Measurements from ENCODE around the gene RYR2.

RYR2 gene

DNA sequence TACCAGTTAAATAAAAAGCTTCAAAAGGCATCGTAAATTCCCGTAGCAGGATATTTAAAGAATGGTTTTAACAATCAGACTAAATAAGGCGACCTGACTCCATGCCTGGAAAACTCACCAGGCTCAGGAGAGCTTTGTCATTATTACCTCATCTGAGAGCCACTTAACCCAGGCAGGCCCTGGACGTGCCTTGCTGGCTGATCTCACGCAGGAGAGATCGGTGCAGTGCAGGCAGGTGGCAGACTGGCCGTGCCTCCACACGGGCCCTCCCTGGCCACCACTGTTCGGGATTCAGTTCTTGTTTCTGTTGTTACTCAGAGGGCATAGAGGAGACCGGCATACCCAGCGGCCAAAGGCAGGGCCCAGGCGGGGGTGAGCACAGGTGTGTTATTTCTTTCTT is 44.1 kb upstream of the RYR2 start:
- no peak overlapping the region for H3K18ac ChIP-seq (ENCODE audit: low read length)
- no peak overlapping the region for H3K4me2 ChIP-seq (ENCODE audit: low read length)
- H4K91ac ChIP-seq (ENCODE audit: low read depth, low read length) = no peak overlapping the region
- H3K79me2 ChIP-seq (ENCODE audit: control insufficient read depth, insufficient read depth, low read length, poor library complexity) = no peaks in the 10 kb centered on the region
- H3K4me1 ChIP-seq (ENCODE audit: control insufficient read depth in 1 of 2, insufficient read depth in 2 of 2, low read length in 2 of 2) = peaks cover 0 to 2% of the 10 kb centered on the region in 2 experiments
- peaks cover 2% of the 10 kb centered on the region for H3K9me3 ChIP-seq (ENCODE audit: insufficient read depth, low read depth, low read length)
- no peak overlapping the region for H4K12ac ChIP-seq (ENCODE audit: low read depth, low read length)
- no peak overlapping the region for H2AFZ ChIP-seq (ENCODE audit: insufficient read depth, low read length, poor library complexity)
- no peak overlapping the region for H3K4me3 ChIP-seq (ENCODE audit: low read depth, low read length)
- WGBS (ENCODE audit: extremely low coverage, insufficient coverage, insufficient read length) = no CpG with 5 or more reads among the region's 12 CpGs
- no peak overlapping the region for H2BK120ac ChIP-seq (ENCODE audit: insufficient read depth, low read length, poor library complexity)
- no peak overlapping the region for H3K9ac ChIP-seq (ENCODE audit: low read length)
- H3K27me3 ChIP-seq (ENCODE audit: insufficient read depth, low read length) = no peaks in the 10 kb centered on the region
- H4K8ac ChIP-seq (ENCODE audit: low read depth, low read length) = no peak overlapping the region
- no peaks in the 10 kb centered on the region for H3K36me3 ChIP-seq (ENCODE audit: control insufficient read depth in 1 of 2, insufficient read depth in 2 of 2, low read length in 2 of 2)
- DNase-seq = no peak
- no peak overlapping the region for H2BK5ac ChIP-seq (ENCODE audit: low read depth, low read length, poor library complexity)
- H2BK12ac ChIP-seq (ENCODE audit: low read length) = no peak overlapping the region
- no peak overlapping the region for H3K14ac ChIP-seq (ENCODE audit: low read length)
- H2AK5ac ChIP-seq (ENCODE audit: low read length) = no peak overlapping the region
- no peak overlapping the region for H3K23ac ChIP-seq (ENCODE audit: low read length)
- H3K4ac ChIP-seq (ENCODE audit: low read depth, low read length) = no peak overlapping the region
- H3K27ac ChIP-seq (ENCODE audit: low read depth, low read length) = no peak overlapping the region
- peaks cover 2% of the 10 kb centered on the region for H3K79me1 ChIP-seq (ENCODE audit: low read length)

DNA sequence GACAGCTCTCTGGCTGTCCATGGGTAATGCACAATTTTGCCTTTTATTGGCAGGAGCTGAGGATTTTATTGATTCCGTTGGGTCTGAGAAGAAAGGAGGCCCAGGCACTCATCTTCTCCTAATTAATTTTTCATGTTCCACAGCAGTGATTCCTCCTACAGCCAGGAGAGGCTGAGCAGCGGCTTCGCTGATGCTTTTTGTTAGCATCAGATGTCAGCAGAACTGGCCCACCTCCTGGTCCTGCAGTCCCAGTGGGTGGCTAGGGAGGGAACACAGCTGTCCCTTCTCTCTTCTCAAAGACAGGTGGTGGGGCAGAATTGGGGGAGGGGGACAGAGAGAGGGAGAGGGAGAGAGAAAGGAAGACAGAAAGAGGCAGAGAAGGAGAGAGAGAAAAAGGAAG is 43.4 kb upstream of the RYR2 start:
- Histone ChIP-seq H3K36me3 (ENCODE audit: control insufficient read depth in 1 of 2, insufficient read depth in 2 of 2, low read length in 2 of 2) (no peaks in the 10 kb centered on the region), H3K14ac (ENCODE audit: low read length) (no peak overlapping the region), H3K4me1 (ENCODE audit: control insufficient read depth in 1 of 2, insufficient read depth in 2 of 2, low read length in 2 of 2) (peaks cover 0 to 2% of the 10 kb centered on the region in 2 experiments), H3K4me2 (ENCODE audit: low read length) (no peak overlapping the region), H2AK5ac (ENCODE audit: low read length) (no peak overlapping the region), H3K79me1 (ENCODE audit: low read length) (peaks cover 2% of the 10 kb centered on the region), H2BK5ac (ENCODE audit: low read depth, low read length, poor library complexity) (no peak overlapping the region), H3K79me2 (ENCODE audit: control insufficient read depth, insufficient read depth, low read length, poor library complexity) (no peaks in the 10 kb centered on the region), H2BK120ac (ENCODE audit: insufficient read depth, low read length, poor library complexity) (no peak overlapping the region), H3K23ac (ENCODE audit: low read length) (no peak overlapping the region), H4K12ac (ENCODE audit: low read depth, low read length) (no peak overlapping the region), H3K27me3 (ENCODE audit: insufficient read depth, low read length) (no peaks in the 10 kb centered on the region), H3K27ac (ENCODE audit: low read depth, low read length) (no peak overlapping the region), H4K8ac (ENCODE audit: low read depth, low read length) (no peak overlapping the region), H2BK12ac (ENCODE audit: low read length) (no peak overlapping the region), H3K4me3 (ENCODE audit: low read depth, low read length) (no peak overlapping the region), H3K4ac (ENCODE audit: low read depth, low read length) (no peak overlapping the region), H3K9ac (ENCODE audit: low read length) (no peak overlapping the region), H2AFZ (ENCODE audit: insufficient read depth, low read length, poor library complexity) (no peak overlapping the region), H3K18ac (ENCODE audit: low read length) (no peak overlapping the region), H3K9me3 (ENCODE audit: insufficient read depth, low read depth, low read length) (peaks cover 2% of the 10 kb centered on the region), H4K91ac (ENCODE audit: low read depth, low read length) (no peak overlapping the region)
- WGBS (ENCODE audit: extremely low coverage, insufficient coverage, insufficient read length) = no CpG with 5 or more reads among the region's 3 CpGs
- no peak for DNase-seq

DNA sequence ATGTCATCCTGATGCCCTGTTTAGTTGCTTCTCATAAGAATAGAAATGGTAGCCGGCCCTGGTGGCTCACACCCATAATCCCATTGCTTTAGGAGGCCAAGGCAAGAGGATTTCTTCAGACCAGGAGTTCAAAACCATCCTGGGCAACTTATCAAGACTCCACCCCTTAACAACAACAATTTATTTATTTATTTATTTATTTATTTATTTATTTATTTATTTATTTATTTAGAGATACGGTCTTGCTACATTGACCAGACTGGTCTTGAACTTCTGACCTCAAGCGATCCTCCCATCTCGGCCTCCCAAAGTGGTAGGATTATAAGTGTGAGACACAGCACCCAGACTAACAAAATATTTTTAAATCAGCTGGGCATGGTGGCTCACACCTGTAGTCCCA is 41.8 kb upstream of the RYR2 start:
- H3K4me2 ChIP-seq (ENCODE audit: low read length) = no peak overlapping the region
- H3K9ac ChIP-seq (ENCODE audit: low read length) = no peak overlapping the region
- H3K27me3 ChIP-seq (ENCODE audit: insufficient read depth, low read length) = no peaks in the 10 kb centered on the region
- no peak overlapping the region for H3K27ac ChIP-seq (ENCODE audit: low read depth, low read length)
- no peaks in the 10 kb centered on the region for H3K79me2 ChIP-seq (ENCODE audit: control insufficient read depth, insufficient read depth, low read length, poor library complexity)
- H4K8ac ChIP-seq (ENCODE audit: low read depth, low read length) = no peak overlapping the region
- H3K4me1 ChIP-seq (ENCODE audit: control insufficient read depth in 1 of 2, insufficient read depth in 2 of 2, low read length in 2 of 2) = peaks cover 0 to 2% of the 10 kb centered on the region in 2 experiments
- no peaks in the 10 kb centered on the region for H3K36me3 ChIP-seq (ENCODE audit: control insufficient read depth in 1 of 2, insufficient read depth in 2 of 2, low read length in 2 of 2)
- H2BK12ac ChIP-seq (ENCODE audit: low read length) = no peak overlapping the region
- peaks cover 2% of the 10 kb centered on the region for H3K9me3 ChIP-seq (ENCODE audit: insufficient read depth, low read depth, low read length)
- no CpG with 5 or more reads among the region's 4 CpGs for WGBS (ENCODE audit: extremely low coverage, insufficient coverage, insufficient read length)
- H4K91ac ChIP-seq (ENCODE audit: low read depth, low read length) = no peak overlapping the region
- no peak overlapping the region for H3K14ac ChIP-seq (ENCODE audit: low read length)
- peaks cover 2% of the 10 kb centered on the region for H3K79me1 ChIP-seq (ENCODE audit: low read length)
- no peak overlapping the region for H3K18ac ChIP-seq (ENCODE audit: low read length)
- no peak overlapping the region for H2BK5ac ChIP-seq (ENCODE audit: low read depth, low read length, poor library complexity)
- DNase-seq = no peak
- H2BK120ac ChIP-seq (ENCODE audit: insufficient read depth, low read length, poor library complexity) = no peak overlapping the region
- H2AK5ac ChIP-seq (ENCODE audit: low read length) = no peak overlapping the region
- no peak overlapping the region for H3K4ac ChIP-seq (ENCODE audit: low read depth, low read length)
- no peak overlapping the region for H4K12ac ChIP-seq (ENCODE audit: low read depth, low read length)
- H3K4me3 ChIP-seq (ENCODE audit: low read depth, low read length) = no peak overlapping the region
- no peak overlapping the region for H2AFZ ChIP-seq (ENCODE audit: insufficient read depth, low read length, poor library complexity)
- no peak overlapping the region for H3K23ac ChIP-seq (ENCODE audit: low read length)

DNA sequence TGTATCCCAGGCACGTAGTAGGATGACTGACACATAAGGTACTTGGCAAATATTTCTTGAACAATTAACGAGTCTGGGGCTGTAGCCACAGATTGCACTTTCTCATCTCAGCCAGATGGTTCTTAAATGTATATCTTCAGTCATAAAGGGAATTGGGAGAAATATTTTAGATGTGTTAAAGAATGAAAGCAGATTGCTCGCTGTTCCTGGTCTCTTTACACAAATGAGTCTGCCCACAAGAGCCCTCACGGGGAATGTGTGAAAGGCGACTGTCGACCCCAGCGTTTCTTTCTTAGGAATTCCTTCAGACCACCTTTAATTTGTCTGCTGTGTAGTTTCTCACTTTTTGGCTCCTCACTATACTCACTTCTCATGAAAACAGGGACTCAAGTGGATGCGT is 38.5 kb upstream of the RYR2 start:
- Histone ChIP-seq H3K79me2 (ENCODE audit: control insufficient read depth, insufficient read depth, low read length, poor library complexity) (no peaks in the 10 kb centered on the region), H2AK5ac (ENCODE audit: low read length) (no peak overlapping the region), H3K4ac (ENCODE audit: low read depth, low read length) (no peak overlapping the region), H3K36me3 (ENCODE audit: control insufficient read depth in 1 of 2, insufficient read depth in 2 of 2, low read length in 2 of 2) (no peaks in the 10 kb centered on the region), H2AFZ (ENCODE audit: insufficient read depth, low read length, poor library complexity) (no peak overlapping the region), H4K8ac (ENCODE audit: low read depth, low read length) (no peak overlapping the region), H3K9ac (ENCODE audit: low read length) (no peak overlapping the region), H3K9me3 (ENCODE audit: insufficient read depth, low read depth, low read length) (no peaks in the 10 kb centered on the region), H4K91ac (ENCODE audit: low read depth, low read length) (no peak overlapping the region), H3K79me1 (ENCODE audit: low read length) (no peaks in the 10 kb centered on the region), H3K4me3 (ENCODE audit: low read depth, low read length) (no peak overlapping the region), H2BK5ac (ENCODE audit: low read depth, low read length, poor library complexity) (no peak overlapping the region), H3K27ac (ENCODE audit: low read depth, low read length) (no peak overlapping the region), H3K27me3 (ENCODE audit: insufficient read depth, low read length) (no peaks in the 10 kb centered on the region), H3K4me2 (ENCODE audit: low read length) (no peak overlapping the region), H3K23ac (ENCODE audit: low read length) (no peak overlapping the region), H2BK120ac (ENCODE audit: insufficient read depth, low read length, poor library complexity) (no peak overlapping the region), H3K14ac (ENCODE audit: low read length) (no peak overlapping the region), H3K4me1 (ENCODE audit: control insufficient read depth in 1 of 2, insufficient read depth in 2 of 2, low read length in 2 of 2) (no peaks in the 10 kb centered on the region), H3K18ac (ENCODE audit: low read length) (no peak overlapping the region), H4K12ac (ENCODE audit: low read depth, low read length) (no peak overlapping the region), H2BK12ac (ENCODE audit: low read length) (no peak overlapping the region)
- DNase-seq = no peak
- no CpG with 5 or more reads among the region's 8 CpGs for WGBS (ENCODE audit: extremely low coverage, insufficient coverage, insufficient read length)
